ENCODE data around the gene USP2.

DNA sequence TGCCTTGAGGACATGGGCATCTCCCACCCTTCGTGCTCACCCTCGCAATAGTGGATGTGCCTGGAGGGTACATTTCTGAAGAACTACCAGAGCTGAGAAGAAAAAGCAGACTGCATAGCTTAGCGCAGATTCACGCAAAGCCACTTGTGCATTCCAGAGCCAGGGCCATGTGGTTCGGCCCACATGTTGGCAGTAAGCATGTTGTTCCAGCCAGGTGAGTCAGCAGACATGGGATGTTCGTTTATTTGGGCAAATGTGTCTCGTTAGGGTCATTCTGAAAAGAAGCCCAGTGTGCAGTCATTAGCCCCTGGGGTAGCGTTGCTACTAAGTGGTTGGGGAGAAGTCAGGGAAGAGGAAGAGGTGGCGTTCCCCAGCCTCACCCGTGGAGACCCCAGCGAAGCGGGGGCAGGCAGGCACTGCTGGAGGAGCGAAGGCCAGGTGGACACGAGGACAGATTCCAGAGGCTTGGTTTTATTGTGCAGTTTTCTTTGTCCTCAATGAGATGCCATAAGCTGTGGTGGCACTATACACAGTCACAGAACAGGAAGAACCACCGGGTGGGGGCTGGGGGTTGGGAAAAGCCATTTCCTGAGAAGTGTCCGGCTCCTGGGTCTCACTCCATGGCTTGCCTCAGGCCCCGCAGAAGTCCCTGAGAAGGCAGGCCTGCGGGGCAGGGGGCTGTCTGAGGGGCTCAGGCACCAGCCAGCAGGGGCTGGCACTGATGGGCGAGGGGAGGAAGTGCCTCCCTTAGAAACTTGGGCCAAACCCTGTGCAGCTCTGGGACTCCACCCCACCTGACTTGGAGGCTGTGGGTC, 36.4 kb upstream of the USP2 start:
- no peak for TF ChIP-seq POLR2A (IDR thresholded peaks at IDR 0.05; ENCODE audit: extremely low read depth, insufficient read length)
- no peak for TF ChIP-seq CTCF (IDR thresholded peaks at IDR 0.05; ENCODE audit: low read depth, low read length)

Measured in NB4 (cell line).